OCI-M2 (cell line): ENCODE data around the gene PTPRG.

Source experiments
- DNase-seq: peaks from one replicate; lab custom pipeline; 2025; ENCODE audit not compliant: unreplicated experiment; lab: John Stamatoyannopoulos, UW

PTPRG gene

GRCh38 chr3:61979638-61980037, 418.3 kb downstream of the PTPRG start:
- no peak for DNase-seq

- no peak for DNase-seq
Observed at GRCh38 chr3:61980041-61980440, 418.7 kb downstream of the PTPRG start.

GRCh38 chr3:61981060-61981459, 419.7 kb downstream of the PTPRG start:
- DNase-seq: no peak

- no peak for DNase-seq
Observed at GRCh38 chr3:61983479-61983878, 422.1 kb downstream of the PTPRG start.

- DNase-seq: no peak
Observed at GRCh38 chr3:61985020-61985419, 423.6 kb downstream of the PTPRG start.

- no peak for DNase-seq
Observed at GRCh38 chr3:61986473-61986872, 425.1 kb downstream of the PTPRG start.

GRCh38 chr3:61989681-61990080, 428.3 kb downstream of the PTPRG start:
- no peak for DNase-seq

GRCh38 chr3:61990327-61991027, 429.1 kb downstream of the PTPRG start:
- no peak for DNase-seq

GRCh38 chr3:61991706-61992105, 430.3 kb downstream of the PTPRG start:
- no peak for DNase-seq

GRCh38 chr3:61996366-61996765, 435.0 kb downstream of the PTPRG start:
- no peak for DNase-seq

GRCh38 chr3:61997101-61997500, 435.7 kb downstream of the PTPRG start:
- DNase-seq: no peak

- no peak for DNase-seq
Observed at GRCh38 chr3:62003835-62004234, 442.5 kb downstream of the PTPRG start.

GRCh38 chr3:62007036-62007435, 445.7 kb downstream of the PTPRG start:
- DNase-seq: no peak

GRCh38 chr3:62010989-62011388, 449.6 kb downstream of the PTPRG start:
- no peak for DNase-seq

GRCh38 chr3:62011666-62012065, 450.3 kb downstream of the PTPRG start:
- no peak for DNase-seq

GRCh38 chr3:62013951-62014350, 452.6 kb downstream of the PTPRG start:
- DNase-seq: no peak

- DNase-seq: no peak
Observed at GRCh38 chr3:62015111-62015510, 453.7 kb downstream of the PTPRG start.

- DNase-seq: no peak
Observed at GRCh38 chr3:62019906-62020305, 458.5 kb downstream of the PTPRG start.

- no peak for DNase-seq
Observed at GRCh38 chr3:62020706-62021105, 459.3 kb downstream of the PTPRG start.

GRCh38 chr3:62022312-62022711, 460.9 kb downstream of the PTPRG start:
- DNase-seq: no peak

- no peak for DNase-seq
Observed at GRCh38 chr3:62024882-62025281, 463.5 kb downstream of the PTPRG start.

- DNase-seq: no peak
Observed at GRCh38 chr3:62025913-62026312, 464.5 kb downstream of the PTPRG start.

- DNase-seq: no peak
Observed at GRCh38 chr3:62027241-62027640, 465.9 kb downstream of the PTPRG start.
